A673 (cell line): Measurements from ENCODE around the gene WIPF3.

ENCODE experiments used
- CTCF ChIP-seq: fragments of 300-800, 200-600 bp; sonication (generic); conservative IDR thresholded peaks from 2 replicates; pipeline ENCODE4 v1.5.1; 2017; ENCODE audit warnings: low read depth, mild to moderate bottlenecking, antibody characterized with exemption, low read length, moderate library complexity, mixed read lengths
- EZH2 ChIP-seq: fragments of 200-600 bp; sonication (generic); IDR thresholded peaks from 2 replicates; pipeline ENCODE4 v1.6.1; 2017; ENCODE audit warnings: borderline replicate concordance, low read depth, mild to moderate bottlenecking, mixed read lengths, antibody characterized with exemption, low read length; ENCODE audit not compliant: poor library complexity, severe bottlenecking

GRCh38 chr7:29794959-29795629 is 11.2 kb upstream of the WIPF3 start:
- TF ChIP-seq CTCF (no peak), EZH2 (no peak)
